MM.1S (cell line): ENCODE results near the gene USP11.

Experiments used
- DNase-seq: peaks from one replicate; pipeline ENCODE4 v3.0.0-alpha.2; 2015
- H2AFZ ChIP-seq: fragments of 300-600 bp; sonication (generic); 2 replicates; pipeline ENCODE4 v1.6.0; 2016; ENCODE audit warnings: antibody characterized with exemption, low read length
- H3F3A ChIP-seq: fragments of 300-600 bp; sonication (generic); 2 replicates; pipeline ENCODE4 v1.6.1; 2016; ENCODE audit warnings: mild to moderate bottlenecking, antibody characterized with exemption, low read length, moderate library complexity, mixed read lengths; ENCODE audit not compliant: insufficient read depth
- H3K27ac ChIP-seq: fragments of 300-600 bp; sonication (generic); 2 replicates; pipeline ENCODE4 v1.5.1; 2016; ENCODE audit warnings: mild to moderate bottlenecking, low read length
- H3K27me3 ChIP-seq: fragments of 300-600 bp; sonication (generic); replicated peaks from 2 replicates; pipeline ENCODE4 v1.6.0; 2016; ENCODE audit warnings: low read length; ENCODE audit not compliant: insufficient read depth
- H3K36me3 ChIP-seq: fragments of 300-600 bp; sonication (generic); replicated peaks from 2 replicates; pipeline ENCODE4 v1.6.1; 2016; ENCODE audit warnings: mild to moderate bottlenecking, low read length, mixed read lengths; ENCODE audit not compliant: insufficient read depth
- H3K4me1 ChIP-seq: fragments of 300-600 bp; sonication (generic); 2 replicates; pipeline ENCODE4 v1.6.1; 2016; ENCODE audit warnings: low read length, mixed read lengths
- H3K4me2 ChIP-seq: fragments of 300-600 bp; sonication (generic); 2 replicates; pipeline ENCODE4 v1.6.0; 2016; ENCODE audit warnings: low read depth, low read length
- H3K4me3 ChIP-seq: fragments of 300-600 bp; sonication (generic); 2 replicates; pipeline ENCODE4 v1.5.1; 2016; ENCODE audit warnings: low read length, mixed read lengths
- H3K79me2 ChIP-seq: fragments of 300-600 bp; sonication (generic); 2 replicates; pipeline ENCODE4 v1.6.1; 2016; ENCODE audit warnings: mixed run types, low read length, mixed read lengths
- H3K9ac ChIP-seq: fragments of 300-600 bp; sonication (generic); 2 replicates; pipeline ENCODE4 v1.6.1; 2016; ENCODE audit warnings: low read length, mixed read lengths
- H3K9me2 ChIP-seq: fragments of 300-600 bp; sonication (generic); replicated peaks from 2 replicates; pipeline ENCODE4 v1.6.1; 2016; ENCODE audit warnings: mild to moderate bottlenecking, low read length, mixed read lengths; ENCODE audit not compliant: insufficient read depth
- H3K9me3 ChIP-seq: fragments of 300-600 bp; sonication (generic); replicated peaks from 2 replicates; pipeline ENCODE4 v1.6.1; 2016; ENCODE audit warnings: mild to moderate bottlenecking, low read length, mixed read lengths; ENCODE audit not compliant: insufficient read depth
- H4K20me1 ChIP-seq: fragments of 300-600 bp; sonication (generic); 2 replicates; pipeline ENCODE4 v1.6.1; 2016; ENCODE audit warnings: mild to moderate bottlenecking, low read length, moderate library complexity, mixed read lengths; ENCODE audit not compliant: insufficient read depth
- EZH2 ChIP-seq: fragments of 300-600 bp; sonication (generic); optimal IDR thresholded peaks from 2 replicates; pipeline ENCODE3; 2017; ENCODE audit warnings: low read depth, mild to moderate bottlenecking, antibody characterized with exemption, low read length, mixed read lengths
- EZH2phosphoT487 ChIP-seq: fragments of 300-600 bp; sonication (generic); IDR thresholded peaks from 2 replicates; pipeline ENCODE4 v1.6.1; 2018; ENCODE audit warnings: antibody characterized with exemption, low read length
- TF ChIP-seq, protein P1 (sequence below): fragments of 300-600 bp; sonication (generic); IDR thresholded peaks from 2 replicates; pipeline ENCODE4 v1.5.1; 2016; ENCODE audit warnings: antibody characterized with exemption, low read length, mixed read lengths

USP11 gene

DNA sequence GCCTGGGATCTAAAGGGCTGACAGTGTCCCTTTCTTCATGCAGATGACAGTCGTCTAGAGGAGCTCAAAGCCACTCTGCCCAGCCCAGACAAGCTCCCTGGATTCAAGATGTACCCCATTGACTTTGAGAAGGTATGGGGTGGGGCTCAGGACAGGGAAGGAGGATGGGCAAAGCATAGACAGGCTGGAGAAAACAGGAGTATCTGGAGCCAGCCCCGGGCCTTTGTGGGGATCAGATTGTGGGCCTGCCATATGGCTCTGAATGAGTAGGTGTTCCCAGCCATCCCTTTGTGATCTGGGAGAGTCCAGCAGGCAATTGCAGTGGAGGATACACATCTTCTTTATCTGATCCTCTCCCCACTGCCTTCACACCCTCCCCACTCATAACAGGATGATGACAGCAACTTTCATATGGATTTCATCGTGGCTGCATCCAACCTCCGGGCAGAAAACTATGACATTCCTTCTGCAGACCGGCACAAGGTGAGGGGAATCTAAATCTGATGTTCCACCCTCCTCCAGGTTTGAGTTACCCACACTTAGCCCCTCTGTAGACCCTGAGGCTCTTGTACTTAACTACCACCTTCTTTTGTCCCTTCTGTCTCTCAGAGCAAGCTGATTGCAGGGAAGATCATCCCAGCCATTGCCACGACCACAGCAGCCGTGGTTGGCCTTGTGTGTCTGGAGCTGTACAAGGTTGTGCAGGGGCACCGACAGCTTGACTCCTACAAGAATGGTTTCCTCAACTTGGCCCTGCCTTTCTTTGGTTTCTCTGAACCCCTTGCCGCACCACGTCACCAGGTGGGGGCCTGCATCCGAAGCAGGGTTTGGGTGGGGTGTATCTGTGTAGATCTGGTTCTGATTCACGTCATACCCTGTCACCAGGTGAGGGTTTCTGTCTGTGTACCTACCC is 20.2 kb upstream of the USP11 start:
- H3K79me2 ChIP-seq: no peaks in the 10 kb centered on the region
- H3K36me3 ChIP-seq: no peaks in the 10 kb centered on the region
- no peaks in the 10 kb centered on the region for H4K20me1 ChIP-seq
- peaks cover 7% of the 10 kb centered on the region; the same call in 1 of the 2 replicates for H3K4me1 ChIP-seq
- H3K27me3 ChIP-seq: no peaks in the 10 kb centered on the region
- no peak overlapping the region for H3K4me2 ChIP-seq
- peaks cover 8% of the 10 kb centered on the region; the same call in 1 of the 2 replicates for H3F3A ChIP-seq
- no peaks in the 10 kb centered on the region for H3K9me3 ChIP-seq
- H3K9me2 ChIP-seq: no peaks in the 10 kb centered on the region
- no peak overlapping the region for H3K9ac ChIP-seq
- H3K4me3 ChIP-seq: no peak overlapping the region
- no peak overlapping the region for H2AFZ ChIP-seq
- H3K27ac ChIP-seq: no peak overlapping the region
- no peak for DNase-seq
- TF ChIP-seq, protein P1, sequence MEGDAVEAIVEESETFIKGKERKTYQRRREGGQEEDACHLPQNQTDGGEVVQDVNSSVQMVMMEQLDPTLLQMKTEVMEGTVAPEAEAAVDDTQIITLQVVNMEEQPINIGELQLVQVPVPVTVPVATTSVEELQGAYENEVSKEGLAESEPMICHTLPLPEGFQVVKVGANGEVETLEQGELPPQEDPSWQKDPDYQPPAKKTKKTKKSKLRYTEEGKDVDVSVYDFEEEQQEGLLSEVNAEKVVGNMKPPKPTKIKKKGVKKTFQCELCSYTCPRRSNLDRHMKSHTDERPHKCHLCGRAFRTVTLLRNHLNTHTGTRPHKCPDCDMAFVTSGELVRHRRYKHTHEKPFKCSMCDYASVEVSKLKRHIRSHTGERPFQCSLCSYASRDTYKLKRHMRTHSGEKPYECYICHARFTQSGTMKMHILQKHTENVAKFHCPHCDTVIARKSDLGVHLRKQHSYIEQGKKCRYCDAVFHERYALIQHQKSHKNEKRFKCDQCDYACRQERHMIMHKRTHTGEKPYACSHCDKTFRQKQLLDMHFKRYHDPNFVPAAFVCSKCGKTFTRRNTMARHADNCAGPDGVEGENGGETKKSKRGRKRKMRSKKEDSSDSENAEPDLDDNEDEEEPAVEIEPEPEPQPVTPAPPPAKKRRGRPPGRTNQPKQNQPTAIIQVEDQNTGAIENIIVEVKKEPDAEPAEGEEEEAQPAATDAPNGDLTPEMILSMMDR: no peak
- TF ChIP-seq EZH2 (no peak), EZH2phosphoT487 (no peak)

DNA sequence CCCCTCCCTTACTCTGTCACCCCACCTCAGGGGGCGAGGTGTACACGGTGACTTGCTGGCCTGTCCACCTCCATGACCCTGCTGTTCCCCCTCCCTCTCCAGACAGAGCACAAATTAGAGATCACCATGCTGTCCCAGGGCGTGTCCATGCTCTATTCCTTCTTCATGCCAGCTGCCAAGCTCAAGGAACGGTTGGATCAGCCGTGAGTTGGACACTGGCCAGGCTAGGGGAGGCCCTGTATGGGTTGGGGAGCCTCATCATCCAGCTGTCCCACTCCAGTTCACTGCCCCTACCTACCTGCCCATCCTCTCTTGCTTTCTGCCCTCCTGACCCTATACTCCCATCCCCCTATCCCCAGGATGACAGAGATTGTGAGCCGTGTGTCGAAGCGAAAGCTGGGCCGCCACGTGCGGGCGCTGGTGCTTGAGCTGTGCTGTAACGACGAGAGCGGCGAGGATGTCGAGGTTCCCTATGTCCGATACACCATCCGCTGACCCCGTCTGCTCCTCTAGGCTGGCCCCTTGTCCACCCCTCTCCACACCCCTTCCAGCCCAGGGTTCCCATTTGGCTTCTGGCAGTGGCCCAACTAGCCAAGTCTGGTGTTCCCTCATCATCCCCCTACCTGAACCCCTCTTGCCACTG is 18.3 kb upstream of the USP11 start:
- Histone ChIP-seq H3F3A (peaks cover 8% of the 10 kb centered on the region; the same call in 1 of the 2 replicates), H3K27ac (no peak overlapping the region), H3K9me2 (no peaks in the 10 kb centered on the region), H3K4me1 (peaks cover 7% of the 10 kb centered on the region; the same call in 1 of the 2 replicates), H3K9me3 (no peaks in the 10 kb centered on the region), H3K27me3 (no peaks in the 10 kb centered on the region), H3K9ac (no peak overlapping the region), H3K4me3 (no peak overlapping the region), H3K36me3 (no peaks in the 10 kb centered on the region), H2AFZ (no peak overlapping the region), H4K20me1 (no peaks in the 10 kb centered on the region), H3K79me2 (peaks cover 11% of the 10 kb centered on the region), H3K4me2 (no peak overlapping the region)
- TF ChIP-seq, protein P1: no peak
- no peak for TF ChIP-seq EZH2
- TF ChIP-seq EZH2phosphoT487: no peak
- no peak for DNase-seq

DNA sequence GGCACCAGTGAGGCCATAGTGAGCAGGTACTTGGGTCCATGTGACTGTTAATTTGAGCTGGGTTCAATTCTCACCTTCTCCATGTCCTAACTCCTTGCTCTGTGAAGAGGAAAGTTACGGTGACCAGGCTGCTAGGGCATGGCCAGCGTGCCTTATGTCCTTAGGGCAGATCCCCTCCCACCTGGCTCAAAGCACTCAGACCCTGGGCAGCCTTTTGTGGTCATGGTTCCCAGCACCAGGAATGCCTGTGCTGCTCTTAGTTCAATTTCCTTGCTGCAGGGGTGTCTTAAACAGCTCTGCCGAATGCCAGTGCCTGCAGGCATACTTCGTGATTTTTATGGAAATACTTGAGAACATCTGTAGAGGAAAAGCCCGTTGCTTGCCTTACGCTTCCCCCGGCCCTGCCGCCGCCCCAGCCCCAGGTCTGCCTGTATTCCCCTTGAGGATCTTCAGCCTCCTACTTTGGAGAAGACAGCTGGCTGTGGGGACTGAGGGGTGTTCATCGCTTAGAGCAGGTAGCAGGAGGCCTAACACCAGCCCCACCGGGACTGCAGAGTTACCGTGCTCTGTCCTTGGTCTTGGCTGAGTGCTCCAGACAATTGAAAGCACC is 17.4 kb upstream of the USP11 start:
- Histone ChIP-seq H3K4me2 (no peak overlapping the region), H3K27ac (no peak overlapping the region), H3K27me3 (no peaks in the 10 kb centered on the region), H3K9me2 (no peaks in the 10 kb centered on the region), H3K9me3 (no peaks in the 10 kb centered on the region), H3K4me1 (peaks cover 13% of the 10 kb centered on the region; the same call in 1 of the 2 replicates), H3K79me2 (peaks cover 20% of the 10 kb centered on the region), H3K4me3 (no peak overlapping the region), H3F3A (peaks cover 8% of the 10 kb centered on the region; the same call in 1 of the 2 replicates), H3K9ac (no peak overlapping the region), H2AFZ (no peak overlapping the region), H3K36me3 (no peaks in the 10 kb centered on the region), H4K20me1 (peaks cover 4% of the 10 kb centered on the region; the same call in 1 of the 2 replicates)
- no peak for DNase-seq
- TF ChIP-seq EZH2 (no peak), EZH2phosphoT487 (no peak)
- TF ChIP-seq, protein P1: no peak
